Caki2 (cell line): ENCODE measurements around the gene SCG3. TPM values are rescaled to one million over a fixed set of nuclear protein-coding genes. Genes with fewer than 3 reads are reported as not detected.
"Not testable (repeated sequence)": the region's sequence is repeated elsewhere in the genome, so short reads cannot be mapped to it uniquely, and the experiment has no call there.

Experiments
- DNase-seq: peaks from one replicate; pipeline ENCODE4 v3.0.0-alpha.2; 2015; ENCODE audit warnings: low read depth
- in situ Hi-C: cut with HindIII; loops from 2 replicates; pipeline ENCODE4 v1.10.0; 2016; ENCODE audit warnings: low sequenced_read_pairs, low pct_unique_long_range_greater_than_20kb, mixed read lengths
- total RNA-seq: library from RNA; depleted of rRNA; stranded (reverse); fragments of >200 nt; shearing (Covaris generic); gene quantifications from 2 replicates; pipeline ENCODE4 v1.2.3, GENCODE V29; 2014; ENCODE audit warnings: low replicate concordance; rRNA removed

SCG3 gene
- total RNA-seq: not detected in 2 replicates

GRCh38 chr15:51681303-51681963, at the start of gene SCG3:
Gene SCG3, plus strand, starts transcription at chr15:51681503. Its CDS starts 253 bp downstream, at chr15:51681756.
- peak; percentile 84 for DNase-seq
- in situ Hi-C loops: no loop called here

GRCh38 chr15:51634591-51635198, 46.6 kb upstream of the SCG3 start:
- in situ Hi-C loops: no loop called here
- DNase-seq: no peak

- in situ Hi-C loops: no loop called here
Measured at GRCh38 chr15:51641490-51642130, 39.7 kb upstream of the SCG3 start.

GRCh38 chr15:51642696-51643095, 38.6 kb upstream of the SCG3 start:
- no peak for DNase-seq
- in situ Hi-C loops: no loop called here

More at GRCh38 chr15:51641490-51642130, 39.7 kb upstream of the SCG3 start:
- DNase-seq: no peak

GRCh38 chr15:51647128-51647562, 34.2 kb upstream of the SCG3 start:
- peak; percentile 45 for DNase-seq
- in situ Hi-C loops: no loop called here

- DNase-seq, in situ Hi-C loops: not testable (repeated sequence)
Measured at GRCh38 chr15:51648101-51648500, 33.2 kb upstream of the SCG3 start.

GRCh38 chr15:51648643-51649042, 32.7 kb upstream of the SCG3 start:
- DNase-seq, in situ Hi-C loops: not testable (repeated sequence)

GRCh38 chr15:51649659-51650521, 31.4 kb upstream of the SCG3 start:
- in situ Hi-C loops: no loop called here
- peak; percentile 43 for DNase-seq

- DNase-seq: no peak
- in situ Hi-C loops: no loop called here
Measured at GRCh38 chr15:51652084-51652668, 29.1 kb upstream of the SCG3 start.

- DNase-seq, in situ Hi-C loops: not testable (repeated sequence)
Measured at GRCh38 chr15:51655401-51656057, 25.8 kb upstream of the SCG3 start.

GRCh38 chr15:51658664-51659063, 22.6 kb upstream of the SCG3 start:
- DNase-seq: no peak
- in situ Hi-C loops: no loop called here

- in situ Hi-C loops: no loop called here
- no peak for DNase-seq
Measured at GRCh38 chr15:51661072-51661471, 20.2 kb upstream of the SCG3 start.

GRCh38 chr15:51667478-51667877, 13.8 kb upstream of the SCG3 start:
- no peak for DNase-seq
- in situ Hi-C loops: no loop called here

- in situ Hi-C loops: no loop called here
- DNase-seq: no peak
Measured at GRCh38 chr15:51668446-51668845, 12.9 kb upstream of the SCG3 start.

GRCh38 chr15:51669381-51669780, 11.9 kb upstream of the SCG3 start:
- DNase-seq: no peak
- in situ Hi-C loops: no loop called here

- DNase-seq: no peak
- in situ Hi-C loops: no loop called here
Measured at GRCh38 chr15:51672155-51672687, 9.1 kb upstream of the SCG3 start.
